ENCODE measurements around the gene AP2A1. TPM values are rescaled to one million over a fixed set of nuclear protein-coding genes. Genes with fewer than 3 reads are reported as not detected.

The AP2A1 gene
- total and polyA plus RNA-seq, 2 donors (not counting 3 experiments of a cell fraction or from before 2014, with no cell fraction given): 108 to 113 TPM

- peaks cover 8 to 54% of the 10 kb centered on the region in 2 experiments for H3K36me3 ChIP-seq (ENCODE audit: control insufficient read depth in 2 of 2, extremely low read depth in 1 of 2, insufficient read depth in 2 of 2, low read length in 2 of 2)
- DNase-seq (ENCODE audit: low read depth, low spot score): no peak
- no peaks in the 10 kb centered on the region for H3K9me3 ChIP-seq (replicated peaks; ENCODE audit: control insufficient read depth, insufficient read depth, low read length)
- ChIA-PET CTCF (no interaction called here), POLR2A (no interaction called here)
- no peak overlapping the region for H3K27ac ChIP-seq (ENCODE audit: insufficient read depth, low read depth, low read length)
- dilution Hi-C loops (cut with MboI; ENCODE audit: extremely low pct_ligation_motif_present, low sequenced_read_pairs) (no loop called here), intact Hi-C loops (cut with micrococcal nuclease) (no loop called here)
- no peak overlapping the region for H3K4me3 ChIP-seq (replicated peaks in 1 of 3; ENCODE audit: insufficient read depth in 1 of 3, low read depth in 1 of 3, low read length in 3 of 3)
- H3K9ac ChIP-seq (replicated peaks; ENCODE audit: extremely low read depth, insufficient read depth, low read length): no peak overlapping the region
- BruUV-seq (replicated peaks): no TSS peak
- H2AFZ ChIP-seq (ENCODE audit: low read depth, low read length): no peak overlapping the region
- no peaks in the 10 kb centered on the region for H3K9me1 ChIP-seq (replicated peaks; ENCODE audit: control insufficient read depth, extremely low read depth, insufficient read depth, low read length)
- H3K4me2 ChIP-seq (ENCODE audit: insufficient read depth, low read length): no peak overlapping the region
- no peaks in the 10 kb centered on the region for H4K20me1 ChIP-seq (replicated peaks; ENCODE audit: control insufficient read depth, extremely low read depth, insufficient read depth, low read length)
- no peaks in the 10 kb centered on the region for H3K4me1 ChIP-seq (ENCODE audit: control insufficient read depth, extremely low read depth, insufficient read depth, low read length)
- TF ChIP-seq CTCF (IDR thresholded peaks at IDR 0.05; ENCODE audit: extremely low read depth in 1 of 2, insufficient read depth in 1 of 2, low read depth in 1 of 2, low read length in 2 of 2) (no peak), FOS (IDR thresholded peaks at IDR 0.05; ENCODE audit: borderline replicate concordance, insufficient read depth, low read length) (no peak), POLR2AphosphoS5 (IDR thresholded peaks at IDR 0.05; ENCODE audit: insufficient read depth, low read depth, low read length) (no peak)
- H3K27me3 ChIP-seq (ENCODE audit: control insufficient read depth in 2 of 2, insufficient read depth in 2 of 2, low read length in 2 of 2): no peaks in the 10 kb centered on the region
- no peak for FAIRE-seq
- no peaks in the 10 kb centered on the region for H3K79me2 ChIP-seq (ENCODE audit: control insufficient read depth, insufficient read depth, low read length)
These were observed 25.1 kb downstream of the AP2A1 start for GRCh38 chr19:49791776-49792445.

- no peaks in the 10 kb centered on the region for H3K79me2 ChIP-seq (ENCODE audit: control insufficient read depth, insufficient read depth, low read length)
- FAIRE-seq: no peak
- H3K36me3 ChIP-seq (ENCODE audit: control insufficient read depth in 2 of 2, extremely low read depth in 1 of 2, insufficient read depth in 2 of 2, low read length in 2 of 2): peaks cover 8 to 55% of the 10 kb centered on the region in 2 experiments
These were observed 26.2 kb downstream of the AP2A1 start for GRCh38 chr19:49792829-49793560.

More at GRCh38 chr19:49792829-49793560, 26.2 kb downstream of the AP2A1 start:
- Histone ChIP-seq H3K27me3 (ENCODE audit: control insufficient read depth in 2 of 2, insufficient read depth in 2 of 2, low read length in 2 of 2) (no peaks in the 10 kb centered on the region), H2AFZ (ENCODE audit: low read depth, low read length) (no peak overlapping the region), H3K4me2 (ENCODE audit: insufficient read depth, low read length) (no peak overlapping the region), H3K27ac (ENCODE audit: insufficient read depth, low read depth, low read length) (no peak overlapping the region), H3K4me3 (replicated peaks in 1 of 3; ENCODE audit: insufficient read depth in 1 of 3, low read depth in 1 of 3, low read length in 3 of 3) (no peak overlapping the region), H3K4me1 (ENCODE audit: control insufficient read depth, extremely low read depth, insufficient read depth, low read length) (no peaks in the 10 kb centered on the region), H3K9ac (replicated peaks; ENCODE audit: extremely low read depth, insufficient read depth, low read length) (no peak overlapping the region), H4K20me1 (replicated peaks; ENCODE audit: control insufficient read depth, extremely low read depth, insufficient read depth, low read length) (no peaks in the 10 kb centered on the region), H3K9me3 (replicated peaks; ENCODE audit: control insufficient read depth, insufficient read depth, low read length) (no peaks in the 10 kb centered on the region), H3K9me1 (replicated peaks; ENCODE audit: control insufficient read depth, extremely low read depth, insufficient read depth, low read length) (no peaks in the 10 kb centered on the region)
- CTCF ChIA-PET: no interaction called here
- BruUV-seq (replicated peaks): no TSS peak
- TF ChIP-seq EZH2 (IDR thresholded peaks at IDR 0.05; ENCODE audit: borderline replicate concordance, low read depth, low read length, severe bottlenecking) (no peak), MYC (IDR thresholded peaks at IDR 0.05; ENCODE audit: low read depth, low read length) (no peak), CTCF (IDR thresholded peaks at IDR 0.05; ENCODE audit: extremely low read depth in 1 of 2, insufficient read depth in 1 of 2, low read depth in 1 of 2, low read length in 2 of 2) (no peak), POLR2AphosphoS5 (IDR thresholded peaks at IDR 0.05; ENCODE audit: insufficient read depth, low read depth, low read length) (no peak), MAX (IDR thresholded peaks at IDR 0.05; ENCODE audit: insufficient read depth, insufficient read length) (no peak), JUN (IDR thresholded peaks at IDR 0.05; ENCODE audit: borderline replicate concordance, insufficient read depth, insufficient read length, low read depth) (no peak), POLR2A (IDR thresholded peaks at IDR 0.05; ENCODE audit: low read depth, low read length) (no peak), GATA2 (IDR thresholded peaks at IDR 0.05; ENCODE audit: insufficient read depth, insufficient read length, low read depth, low read length) (no peak), FOS (IDR thresholded peaks at IDR 0.05; ENCODE audit: borderline replicate concordance, insufficient read depth, low read length) (no peak)
- no peak for DNase-seq (ENCODE audit: low read depth, low spot score)
- dilution Hi-C loops (cut with MboI; ENCODE audit: extremely low pct_ligation_motif_present, low sequenced_read_pairs): no loop called here
- intact Hi-C loops (cut with micrococcal nuclease): no loop called here
- POLR2A ChIA-PET: no interaction called here
